Astrocyte of the cerebellum (primary cell): ENCODE data around the gene RAD51B.

Experiments used
- DNase-seq: peaks from one replicate; pipeline ENCODE4 v3.0.0-alpha.2; 2011; ENCODE audit warnings: low read depth
- H3K4me3 ChIP-seq: 2 replicates; pipeline ENCODE4 v1.5.1; 2011; ENCODE audit warnings: mild to moderate bottlenecking, low read depth, low read length, moderate library complexity
- CTCF ChIP-seq: IDR thresholded peaks from 2 replicates; pipeline ENCODE4 v1.5.1; 2012; ENCODE audit warnings: low read length, low read depth, moderate library complexity, mild to moderate bottlenecking; ENCODE audit errors: missing control alignments
- in situ Hi-C: cut with HindIII; loops from 2 replicates; pipeline ENCODE4 v1.10.0; 2017; ENCODE audit warnings: low sequenced_read_pairs

RAD51B gene

GRCh38 chr14:68228656-68229055 is 409.1 kb downstream of the RAD51B start:
- no peak for TF ChIP-seq CTCF
- no peak for DNase-seq
- in situ Hi-C loops = no loop called here
- no peak overlapping the region for H3K4me3 ChIP-seq

GRCh38 chr14:68229423-68230100 is 410.0 kb downstream of the RAD51B start:
- DNase-seq = no peak
- TF ChIP-seq CTCF = no peak
- H3K4me3 ChIP-seq = no peak overlapping the region
- in situ Hi-C loops = no loop called here

GRCh38 chr14:68230202-68230949 is 410.8 kb downstream of the RAD51B start:
- in situ Hi-C loops = no loop called here
- DNase-seq = no peak
- TF ChIP-seq CTCF = no peak
- H3K4me3 ChIP-seq = no peak overlapping the region

GRCh38 chr14:68230950-68231717 is 411.6 kb downstream of the RAD51B start:
- DNase-seq = no peak
- in situ Hi-C loops = no loop called here
- no peak overlapping the region for H3K4me3 ChIP-seq
- no peak for TF ChIP-seq CTCF

- DNase-seq = no peak
- TF ChIP-seq CTCF = no peak
- no peak overlapping the region for H3K4me3 ChIP-seq
- in situ Hi-C loops = no loop called here
Measured at GRCh38 chr14:68231898-68232297, 412.3 kb downstream of the RAD51B start.

GRCh38 chr14:68232300-68233055 is 412.9 kb downstream of the RAD51B start:
- no peak overlapping the region for H3K4me3 ChIP-seq
- in situ Hi-C loops = no loop called here
- no peak for TF ChIP-seq CTCF
- DNase-seq = peak; percentile 99
